MCF 10A (cell line): ENCODE data around the gene PGBD5. TPM values are rescaled to one million over a fixed set of nuclear protein-coding genes. Genes with fewer than 3 reads are reported as not detected.
A peak's percentile ranks its signal among the peaks of the same experiment; 100 is the strongest.

Experiments used
- BruUV-seq: library from RNA; stranded (reverse); fragments of 400-500 nt; replicated peaks from 2 replicates; lab custom pipeline; 2021; lab: Mats Ljungman, UMichigan
- CTCF ChIA-PET: fragments of 300-600 bp; sonication (Branson Sonifier 250); formaldehyde crosslinking; extraction: SDS; loops from one replicate; lab custom pipeline; 2021; ENCODE audit warnings: antibody characterized with exemption, inconsistent platforms; lab: Yijun Ruan, JAX
- POLR2A ChIA-PET: fragments of 300-600, 350-650 bp; sonication (Branson Sonifier 250); formaldehyde crosslinking; extraction: SDS; loops from one replicate; lab custom pipeline; 2020; ENCODE audit warnings: antibody characterized with exemption, inconsistent platforms; lab: Yijun Ruan, JAX
- DNase-seq: peaks from one replicate; pipeline ENCODE4 v3.0.0-alpha.2; 2018; ENCODE audit not compliant: unreplicated experiment
- H3K27ac Mint-ChIP-seq: one replicate; pipeline ENCODE4 v1.8.0; 2022; ENCODE audit warnings: mild to moderate bottlenecking, low read depth, mixed read lengths; ENCODE audit not compliant: unreplicated experiment
- H3K27me3 Mint-ChIP-seq: one replicate; pipeline ENCODE4 v1.8.0; 2022; ENCODE audit warnings: mixed read lengths; ENCODE audit not compliant: insufficient read depth, unreplicated experiment
- H3K36me3 Mint-ChIP-seq: one replicate; pipeline ENCODE4 v1.8.0; 2022; ENCODE audit warnings: mild to moderate bottlenecking, moderate library complexity, mixed read lengths; ENCODE audit not compliant: insufficient read depth, unreplicated experiment
- H3K4me1 Mint-ChIP-seq: one replicate; pipeline ENCODE4 v1.8.0; 2022; ENCODE audit warnings: mixed read lengths; ENCODE audit not compliant: insufficient read depth, unreplicated experiment
- H3K4me3 Mint-ChIP-seq: one replicate; pipeline ENCODE4 v1.8.0; 2022; ENCODE audit warnings: mild to moderate bottlenecking, moderate library complexity, mixed read lengths; ENCODE audit not compliant: unreplicated experiment
- H3K9me3 Mint-ChIP-seq: one replicate; pipeline ENCODE4 v1.8.0; 2022; ENCODE audit warnings: mixed read lengths; ENCODE audit not compliant: unreplicated experiment
- CTCF ChIP-seq: fragments of 200-600 bp; IDR thresholded peaks from one replicate; pipeline ENCODE4 v1.8.0; 2022; ENCODE audit warnings: antibody characterized with exemption, mild to moderate bottlenecking; ENCODE audit not compliant: unreplicated experiment
- intact Hi-C: fragments of 100-400 bp; cut with micrococcal nuclease; formaldehyde crosslinking; loops from 2 replicates; pipeline ENCODE4 v1.14.1; 2022
- total RNA-seq: library from RNA; stranded (reverse); gene quantifications from 2 replicates; pipeline ENCODE4 v1.2.3, GENCODE V29; 2022

Gene PGBD5
- total RNA-seq, 1 experiment from 2014 or later = 1.2 TPM

GRCh38 chr1:230280906-230281413 is 145.2 kb downstream of the PGBD5 start:
- no peaks in the 10 kb centered on the region for H3K9me3 Mint-ChIP-seq
- DNase-seq = no peak
- CTCF ChIA-PET = interaction anchor here (0.5 to 1.5 kb wide), 2 partner anchors 12 to 286 kb away, joined by 3 to 4 read pairs; no protein-coding TSS in a partner anchor
- H3K4me3 Mint-ChIP-seq = no peak overlapping the region
- H3K36me3 Mint-ChIP-seq = peaks cover 62% of the 10 kb centered on the region
- intact Hi-C loops = no loop called here
- H3K27ac Mint-ChIP-seq = no peak overlapping the region
- H3K4me1 Mint-ChIP-seq = no peaks in the 10 kb centered on the region
- no peaks in the 10 kb centered on the region for H3K27me3 Mint-ChIP-seq
- POLR2A ChIA-PET = interaction anchor here (0.8 kb wide), 1 partner anchor 437 kb away, joined by 3 read pairs; no protein-coding TSS in a partner anchor
- TF ChIP-seq CTCF = no peak
- no TSS peak for BruUV-seq

- no peak for DNase-seq
- Mint-ChIP-seq H3K4me3 (no peak overlapping the region), H3K9me3 (no peaks in the 10 kb centered on the region), H3K27ac (no peak overlapping the region), H3K36me3 (peaks cover 62% of the 10 kb centered on the region), H3K27me3 (no peaks in the 10 kb centered on the region), H3K4me1 (no peaks in the 10 kb centered on the region)
- CTCF ChIA-PET = interaction anchor here (0.7 to 1.5 kb wide), 2 partner anchors 12 to 65 kb away, joined by 3 to 4 read pairs; no protein-coding TSS in a partner anchor
- BruUV-seq = no TSS peak
- intact Hi-C loops = no loop called here
- TF ChIP-seq CTCF = no peak
- POLR2A ChIA-PET = interaction anchor here (0.8 kb wide), 1 partner anchor 437 kb away, joined by 3 read pairs; no protein-coding TSS in a partner anchor
Observed at GRCh38 chr1:230280054-230280795, 145.9 kb downstream of the PGBD5 start.

GRCh38 chr1:230279583-230279945 is 146.6 kb downstream of the PGBD5 start:
- DNase-seq = no peak
- Mint-ChIP-seq H3K36me3 (peaks cover 62% of the 10 kb centered on the region), H3K27ac (no peak overlapping the region), H3K4me3 (no peak overlapping the region), H3K4me1 (no peaks in the 10 kb centered on the region), H3K9me3 (no peaks in the 10 kb centered on the region), H3K27me3 (no peaks in the 10 kb centered on the region)
- BruUV-seq = TSS peak; percentile 31
- intact Hi-C loops = no loop called here
- ChIA-PET CTCF (interaction anchor here (0.7 to 1.5 kb wide), 2 partner anchors 13 to 64 kb away, joined by 3 to 4 read pairs; no protein-coding TSS in a partner anchor), POLR2A (no interaction called here)
- no peak for TF ChIP-seq CTCF

- no TSS peak for BruUV-seq
Observed at GRCh38 chr1:230278871-230279582, 147.1 kb downstream of the PGBD5 start.

More at GRCh38 chr1:230278871-230279582, 147.1 kb downstream of the PGBD5 start:
- no peak overlapping the region for H3K4me3 Mint-ChIP-seq
- CTCF ChIA-PET = interaction anchor here (0.6 to 1.5 kb wide), 2 partner anchors 14 to 401 kb away, joined by 3 to 4 read pairs; no protein-coding TSS in a partner anchor
- H3K27ac Mint-ChIP-seq = no peak overlapping the region
- peaks cover 62% of the 10 kb centered on the region for H3K36me3 Mint-ChIP-seq
- H3K9me3 Mint-ChIP-seq = no peaks in the 10 kb centered on the region
- POLR2A ChIA-PET = no interaction called here
- H3K4me1 Mint-ChIP-seq = no peaks in the 10 kb centered on the region
- intact Hi-C loops = no loop called here
- no peaks in the 10 kb centered on the region for H3K27me3 Mint-ChIP-seq
- TF ChIP-seq CTCF = no peak
- DNase-seq = no peak
